H1 (cell line): ENCODE data around the gene FGD5.

ENCODE experiments used
- ATF3 ChIP-seq: IDR thresholded peaks from 2 replicates; pipeline ENCODE4 v1.6.1; 2011; ENCODE audit warnings: low read depth, mild to moderate bottlenecking, low read length; ENCODE audit not compliant: insufficient read depth
- CEBPB ChIP-seq: IDR thresholded peaks from 2 replicates; pipeline ENCODE4 v1.6.1; 2012; ENCODE audit warnings: low read depth, low read length
- CHD2 ChIP-seq: IDR thresholded peaks from 2 replicates; pipeline ENCODE4 v1.6.1; 2012; ENCODE audit warnings: low read length, improper control_type of control experiment
- CTCF ChIP-seq, 3 experiments: IDR thresholded peaks; 1 replicate in 2 of 3; 2 replicates in 1 of 3; pipeline versions ENCODE4 v1.5.1 to v1.6.1; 2011; ENCODE audit warnings: low read length in 3 of 3, mild to moderate bottlenecking in 3 of 3, inconsistent platforms in 2 of 3, low read depth in 1 of 3, moderate library complexity in 1 of 3; ENCODE audit not compliant: insufficient read depth in 1 of 3; ENCODE audit errors: control extremely low read depth in 1 of 3
- MAX ChIP-seq: IDR thresholded peaks from 2 replicates; pipeline ENCODE4 v1.6.1; 2012; ENCODE audit warnings: inconsistent platforms
- POLR2A ChIP-seq, 2 experiments: IDR thresholded peaks; 1 replicate in 1 of 2; 2 replicates in 1 of 2; pipeline ENCODE4 v1.6.1; 2011; ENCODE audit warnings: low read depth in 2 of 2, low read length in 2 of 2, mild to moderate bottlenecking in 2 of 2; ENCODE audit errors: control extremely low read depth in 1 of 2
- SP2 ChIP-seq: IDR thresholded peaks from 2 replicates; pipeline ENCODE4 v1.6.1; 2012; ENCODE audit warnings: mild to moderate bottlenecking, low read length, inconsistent platforms
- YY1 ChIP-seq: IDR thresholded peaks from 2 replicates; pipeline ENCODE4 v1.6.1; 2011; ENCODE audit warnings: low read depth, mild to moderate bottlenecking, low read length

GRCh38 chr3:14834121-14834520 lies 15.4 kb downstream of the FGD5 start:
- TF ChIP-seq MAX (no peak), SP2 (no peak), CEBPB (no peak), ATF3 (no peak), POLR2A (IDR thresholded peaks at IDR 0.05; ENCODE audit: control extremely low read depth in 1 of 2, low read depth in 2 of 2, low read length in 2 of 2) (no peak), YY1 (no peak), CTCF (IDR thresholded peaks at IDR 0.05; ENCODE audit: control extremely low read depth in 1 of 3, insufficient read depth in 1 of 3, low read depth in 1 of 3, low read length in 3 of 3) (no peak), CHD2 (no peak)
